Smooth muscle cell (in vitro differentiated cells): ENCODE data around the gene GSN. TPM values are rescaled to one million over a fixed set of nuclear protein-coding genes. Genes with fewer than 3 reads are reported as not detected.
"Not testable (repeated sequence)": the region's sequence is repeated elsewhere in the genome, so short reads cannot be mapped to it uniquely, and the experiment has no call there.

Experiments
- DNase-seq: peaks from one replicate; lab custom pipeline; 2025; ENCODE audit not compliant: unreplicated experiment; lab: John Stamatoyannopoulos, UW
- H2AFZ ChIP-seq: fragments of 200-600 bp; sonication (generic); 2 replicates; pipeline ENCODE4 v1.6.0; 2016; ENCODE audit warnings: antibody characterized with exemption, low read depth, mild to moderate bottlenecking
- H3F3A ChIP-seq: fragments of 200-600 bp; sonication (generic); 2 replicates; pipeline ENCODE4 v1.6.0; 2017; ENCODE audit warnings: antibody characterized with exemption, low read depth
- H3K27ac ChIP-seq: fragments of 200-600 bp; sonication (generic); 2 replicates; pipeline ENCODE4 v1.5.1; 2016; ENCODE audit warnings: low read depth, mild to moderate bottlenecking
- H3K27me3 ChIP-seq: fragments of 200-600 bp; sonication (generic); 2 replicates; pipeline ENCODE4 v1.6.1; 2016; ENCODE audit warnings: low read depth, mild to moderate bottlenecking
- H3K36me3 ChIP-seq: fragments of 200-600 bp; sonication (generic); 2 replicates; pipeline ENCODE4 v1.5.1; 2016; ENCODE audit warnings: low read depth
- H3K4me1 ChIP-seq: fragments of 200-600 bp; sonication (generic); 2 replicates; pipeline ENCODE4 v1.5.1; 2016; ENCODE audit warnings: low read depth
- H3K4me2 ChIP-seq: fragments of 200-600 bp; sonication (generic); 2 replicates; pipeline ENCODE4 v1.6.0; 2016; ENCODE audit warnings: mild to moderate bottlenecking
- H3K4me3 ChIP-seq: fragments of 200-600 bp; sonication (generic); 2 replicates; pipeline ENCODE4 v1.5.1; 2016; ENCODE audit warnings: mild to moderate bottlenecking
- H3K79me2 ChIP-seq: fragments of 200-600 bp; sonication (generic); 2 replicates; pipeline ENCODE4 v1.6.0; 2016; ENCODE audit warnings: low read depth, mild to moderate bottlenecking
- H3K9ac ChIP-seq: fragments of 200-600 bp; sonication (generic); 2 replicates; pipeline ENCODE4 v1.6.0; 2016; ENCODE audit warnings: low read depth
- H3K9me3 ChIP-seq: fragments of 200-600 bp; sonication (generic); replicated peaks from 2 replicates; pipeline ENCODE4 v1.5.1; 2016; ENCODE audit warnings: low read depth
- H4K20me1 ChIP-seq: fragments of 200-600 bp; sonication (generic); 2 replicates; pipeline ENCODE4 v1.6.0; 2016; ENCODE audit warnings: low read depth
- CTCF ChIP-seq: fragments of 200-600 bp; sonication (generic); IDR thresholded peaks from 2 replicates; pipeline ENCODE4 v1.5.1; 2017; ENCODE audit warnings: borderline replicate concordance, mild to moderate bottlenecking, antibody characterized with exemption; ENCODE audit not compliant: insufficient read depth, poor library complexity, severe bottlenecking
- WGBS: methylation state at CpG from one replicate; pipeline ENCODE4 v1.1.7; 2016; ENCODE audit warnings: low lambda C conversion rate; 5-methylcytosine and 5-hydroxymethylcytosine counted together
- polyA plus RNA-seq: library from polyadenylated mRNA; unstranded; fragments of >200 nt; fragmentation: Nextera tagmentation; extraction: Ambion mirVana; gene quantifications from 2 replicates; pipeline ENCODE4 v1.2.1, GENCODE V29; 2016
- total RNA-seq: library from RNA; depleted of rRNA; stranded (reverse); fragments of >200 nt; gene quantifications from 2 replicates; pipeline ENCODE4 v1.2.3, GENCODE V29; 2014

The GSN gene
- total and polyA plus RNA-seq, 2 experiments from 2014 or later: 337 to 685 TPM

- peaks cover 70% of the 10 kb centered on the region for H3K79me2 ChIP-seq
- H3K4me3 ChIP-seq: no peak overlapping the region
- DNase-seq: no peak
- peaks cover 36% of the 10 kb centered on the region for H3F3A ChIP-seq
- H3K27me3 ChIP-seq: no peaks in the 10 kb centered on the region
- H3K4me2 ChIP-seq: peak overlapping the region; percentile 81
- no peak overlapping the region for H2AFZ ChIP-seq
- H4K20me1 ChIP-seq: peaks cover 56% of the 10 kb centered on the region
- peaks cover 2% of the 10 kb centered on the region for H3K36me3 ChIP-seq
- no peak for TF ChIP-seq CTCF
- H3K9me3 ChIP-seq: no peaks in the 10 kb centered on the region
- peak overlapping the region; percentile 99 for H3K27ac ChIP-seq
- WGBS: 63% methylated on average over 7 of the region's 7 CpGs
- H3K9ac ChIP-seq: no peak overlapping the region
- H3K4me1 ChIP-seq: peaks cover 53% of the 10 kb centered on the region
Observed at GRCh38 chr9:121289772-121290370, 21.9 kb downstream of the GSN start.

- 96% methylated on average over 4 of the region's 4 CpGs for WGBS
- not testable (repeated sequence) for H3K9me3 ChIP-seq, H3K4me3 ChIP-seq, DNase-seq, H3K36me3 ChIP-seq, H3K27me3 ChIP-seq, H2AFZ ChIP-seq, H3K4me2 ChIP-seq, H3K9ac ChIP-seq, H3K27ac ChIP-seq
- Histone ChIP-seq H4K20me1 (peaks cover 73% of the 10 kb centered on the region), H3F3A (peaks cover 24% of the 10 kb centered on the region), H3K4me1 (peaks cover 41% of the 10 kb centered on the region), H3K79me2 (peaks cover 77% of the 10 kb centered on the region)
Observed at GRCh38 chr9:121291536-121291935, 23.6 kb downstream of the GSN start.

GRCh38 chr9:121292051-121292450 is 24.1 kb downstream of the GSN start:
- Histone ChIP-seq H3K9me3 (no peaks in the 10 kb centered on the region), H3K4me2 (no peak overlapping the region), H4K20me1 (peaks cover 77% of the 10 kb centered on the region), H2AFZ (no peak overlapping the region), H3K9ac (no peak overlapping the region), H3K27ac (no peak overlapping the region), H3K27me3 (no peaks in the 10 kb centered on the region), H3K36me3 (peaks cover 2% of the 10 kb centered on the region), H3F3A (peaks cover 21% of the 10 kb centered on the region), H3K4me1 (peaks cover 36% of the 10 kb centered on the region), H3K4me3 (no peak overlapping the region), H3K79me2 (peaks cover 80% of the 10 kb centered on the region)
- DNase-seq: no peak
- 95% methylated on average over 1 of the region's 1 CpG for WGBS
- TF ChIP-seq CTCF: no peak

- Histone ChIP-seq H3K4me2 (no peak overlapping the region), H3K4me3 (no peak overlapping the region), H2AFZ (no peak overlapping the region), H3K36me3 (peaks cover 2% of the 10 kb centered on the region), H3F3A (peaks cover 13% of the 10 kb centered on the region), H3K9me3 (no peaks in the 10 kb centered on the region), H3K27me3 (no peaks in the 10 kb centered on the region), H3K4me1 (peaks cover 28% of the 10 kb centered on the region), H4K20me1 (peaks cover 84% of the 10 kb centered on the region), H3K27ac (no peak overlapping the region), H3K79me2 (peaks cover 74% of the 10 kb centered on the region), H3K9ac (no peak overlapping the region)
- TF ChIP-seq CTCF: no peak
- no peak for DNase-seq
- WGBS: 91% methylated on average over 6 of the region's 6 CpGs
Observed at GRCh38 chr9:121292801-121293241, 24.9 kb downstream of the GSN start.
